ENCODE measurements around the gene PRKCE.

The PRKCE gene

DNA sequence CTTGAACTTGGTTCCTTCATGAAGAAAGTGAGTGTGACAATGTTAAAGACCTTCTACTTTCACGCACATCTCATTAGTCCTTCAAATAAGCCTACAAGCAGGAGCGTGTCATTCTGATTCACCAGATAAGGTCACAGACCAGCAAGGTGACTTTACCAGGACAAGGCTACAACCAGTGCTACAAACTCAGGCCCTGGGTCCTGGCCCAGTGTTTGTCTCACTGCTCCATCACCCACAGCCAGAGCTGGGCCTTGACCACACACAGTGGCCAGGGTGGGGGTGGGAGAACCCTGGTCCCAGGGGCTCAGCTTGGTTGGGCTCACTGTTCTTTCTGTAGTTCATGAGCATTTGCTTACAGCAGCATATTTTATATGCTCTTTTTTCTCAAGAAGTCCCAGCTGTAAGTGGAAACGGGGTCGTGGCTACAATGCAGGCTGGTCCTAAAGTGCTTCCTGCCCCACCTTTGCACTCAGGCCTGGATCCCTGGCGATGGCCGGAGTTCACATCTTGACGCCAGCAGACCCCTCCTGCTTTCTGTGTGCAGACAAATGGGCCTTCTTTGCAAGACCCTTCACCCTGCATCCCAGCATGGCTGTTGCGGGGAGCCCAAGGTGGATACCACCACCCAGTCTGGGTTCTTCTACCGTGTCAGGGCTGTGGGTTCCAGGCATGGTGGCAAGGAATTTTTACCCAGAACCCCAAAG, 492.1 kb downstream of the PRKCE start:
- Histone ChIP-seq H3K36me3 (ENCODE audit: control insufficient read depth, insufficient read depth, low read length) (no peaks in the 10 kb centered on the region), H3K4me3 (ENCODE audit: low read length) (no peak overlapping the region), H3K9ac (ENCODE audit: low read length) (no peak overlapping the region)

DNA sequence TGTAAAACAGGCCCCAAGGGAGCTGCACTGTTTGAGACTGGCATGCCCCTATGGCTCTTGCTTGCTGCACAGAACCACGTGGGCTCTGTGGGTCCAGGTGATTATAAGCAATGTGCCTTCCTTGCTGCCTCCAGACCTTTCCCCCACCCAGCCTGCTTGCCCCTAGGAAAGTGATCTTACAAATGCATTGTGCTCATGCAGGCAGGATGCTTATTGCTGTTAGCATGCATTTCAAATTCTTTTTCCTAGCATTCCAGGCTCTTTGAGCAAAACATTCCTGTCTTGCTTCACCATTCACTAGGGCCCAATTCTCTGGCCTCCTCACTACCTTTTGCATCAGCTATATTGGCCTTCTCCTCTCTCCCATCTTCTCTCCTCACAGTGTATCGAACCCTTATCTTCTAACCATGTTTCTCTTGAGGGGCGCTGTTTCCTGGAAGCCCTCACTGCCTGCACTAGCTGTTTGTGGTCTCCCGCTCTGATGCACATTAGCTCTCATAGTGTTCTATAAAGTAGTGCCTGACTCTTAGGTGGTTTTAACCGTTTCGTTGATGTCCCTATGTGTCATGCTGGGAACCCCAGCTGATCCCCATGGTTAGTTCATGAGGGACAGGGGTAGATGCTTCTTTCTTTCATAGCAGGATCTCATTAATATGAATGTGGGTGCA, 492.8 kb downstream of the PRKCE start:
- H3K27me3 ChIP-seq (ENCODE audit: control insufficient read depth, insufficient read depth, low read length): no peaks in the 10 kb centered on the region
- H3K9ac ChIP-seq (ENCODE audit: low read length): no peak overlapping the region
- H3K9me3 ChIP-seq (ENCODE audit: control insufficient read depth, low read length): no peaks in the 10 kb centered on the region
- no peaks in the 10 kb centered on the region for H3K36me3 ChIP-seq (ENCODE audit: control insufficient read depth, insufficient read depth, low read length)
- peaks cover 19% of the 10 kb centered on the region for H3K4me1 ChIP-seq (ENCODE audit: control insufficient read depth, insufficient read depth, low read length)
- H3K4me3 ChIP-seq (ENCODE audit: low read length): no peak overlapping the region

More for the DNA sequence above, 492.1 kb downstream of the PRKCE start:
- Histone ChIP-seq H3K27me3 (ENCODE audit: control insufficient read depth, insufficient read depth, low read length) (no peaks in the 10 kb centered on the region), H3K4me1 (ENCODE audit: control insufficient read depth, insufficient read depth, low read length) (peaks cover 19% of the 10 kb centered on the region), H3K9me3 (ENCODE audit: control insufficient read depth, low read length) (no peaks in the 10 kb centered on the region)

GRCh38 chr2:46145017-46145416, 493.5 kb downstream of the PRKCE start:
- Histone ChIP-seq H3K4me1 (ENCODE audit: control insufficient read depth, insufficient read depth, low read length) (peaks cover 19% of the 10 kb centered on the region), H3K27me3 (ENCODE audit: control insufficient read depth, insufficient read depth, low read length) (no peaks in the 10 kb centered on the region), H3K36me3 (ENCODE audit: control insufficient read depth, insufficient read depth, low read length) (no peaks in the 10 kb centered on the region), H3K4me3 (ENCODE audit: low read length) (no peak overlapping the region), H3K9ac (ENCODE audit: low read length) (no peak overlapping the region), H3K9me3 (ENCODE audit: control insufficient read depth, low read length) (no peaks in the 10 kb centered on the region)

- H3K4me3 ChIP-seq (ENCODE audit: low read length): no peak overlapping the region
- H3K27me3 ChIP-seq (ENCODE audit: control insufficient read depth, insufficient read depth, low read length): no peaks in the 10 kb centered on the region
- no peaks in the 10 kb centered on the region for H3K36me3 ChIP-seq (ENCODE audit: control insufficient read depth, insufficient read depth, low read length)
- H3K4me1 ChIP-seq (ENCODE audit: control insufficient read depth, insufficient read depth, low read length): peaks cover 19% of the 10 kb centered on the region
- no peak overlapping the region for H3K9ac ChIP-seq (ENCODE audit: low read length)
- no peaks in the 10 kb centered on the region for H3K9me3 ChIP-seq (ENCODE audit: control insufficient read depth, low read length)
Measured at GRCh38 chr2:46145840-46146239, 494.4 kb downstream of the PRKCE start.

- no peak overlapping the region for H3K4me3 ChIP-seq (ENCODE audit: low read length)
- H3K36me3 ChIP-seq (ENCODE audit: control insufficient read depth, insufficient read depth, low read length): no peaks in the 10 kb centered on the region
- peaks cover 16% of the 10 kb centered on the region for H3K4me1 ChIP-seq (ENCODE audit: control insufficient read depth, insufficient read depth, low read length)
- H3K9ac ChIP-seq (ENCODE audit: low read length): no peak overlapping the region
- no peaks in the 10 kb centered on the region for H3K9me3 ChIP-seq (ENCODE audit: control insufficient read depth, low read length)
- H3K27me3 ChIP-seq (ENCODE audit: control insufficient read depth, insufficient read depth, low read length): no peaks in the 10 kb centered on the region
Measured at GRCh38 chr2:46146866-46147502, 495.5 kb downstream of the PRKCE start.

GRCh38 chr2:46147626-46148368, 496.3 kb downstream of the PRKCE start:
- no peaks in the 10 kb centered on the region for H3K9me3 ChIP-seq (ENCODE audit: control insufficient read depth, low read length)
- no peak overlapping the region for H3K9ac ChIP-seq (ENCODE audit: low read length)
- H3K27me3 ChIP-seq (ENCODE audit: control insufficient read depth, insufficient read depth, low read length): no peaks in the 10 kb centered on the region
- H3K36me3 ChIP-seq (ENCODE audit: control insufficient read depth, insufficient read depth, low read length): no peaks in the 10 kb centered on the region
- H3K4me3 ChIP-seq (ENCODE audit: low read length): no peak overlapping the region
- peaks cover 8% of the 10 kb centered on the region for H3K4me1 ChIP-seq (ENCODE audit: control insufficient read depth, insufficient read depth, low read length)

DNA sequence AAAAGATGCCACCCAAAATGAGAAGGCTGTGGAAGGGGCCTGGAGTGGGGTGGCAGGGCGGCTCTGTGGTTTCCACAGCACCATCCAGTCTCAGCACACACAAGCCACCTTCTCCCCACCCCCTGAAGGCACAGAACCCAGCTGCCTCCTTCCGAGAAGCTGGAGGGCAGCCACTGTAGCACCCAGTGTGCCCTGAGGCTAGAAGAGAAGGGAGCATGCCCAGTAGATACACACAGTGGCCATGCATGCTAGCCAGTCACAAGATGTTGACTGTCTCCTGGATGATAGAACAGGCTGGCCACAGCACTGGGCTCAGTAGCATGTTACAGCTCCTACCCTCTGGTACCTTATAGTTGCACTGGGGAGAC, 496.9 kb downstream of the PRKCE start:
- Histone ChIP-seq H3K27me3 (ENCODE audit: control insufficient read depth, insufficient read depth, low read length) (no peaks in the 10 kb centered on the region), H3K4me1 (ENCODE audit: control insufficient read depth, insufficient read depth, low read length) (peaks cover 2% of the 10 kb centered on the region), H3K4me3 (ENCODE audit: low read length) (no peak overlapping the region), H3K36me3 (ENCODE audit: control insufficient read depth, insufficient read depth, low read length) (no peaks in the 10 kb centered on the region), H3K9me3 (ENCODE audit: control insufficient read depth, low read length) (no peaks in the 10 kb centered on the region), H3K9ac (ENCODE audit: low read length) (no peak overlapping the region)

DNA sequence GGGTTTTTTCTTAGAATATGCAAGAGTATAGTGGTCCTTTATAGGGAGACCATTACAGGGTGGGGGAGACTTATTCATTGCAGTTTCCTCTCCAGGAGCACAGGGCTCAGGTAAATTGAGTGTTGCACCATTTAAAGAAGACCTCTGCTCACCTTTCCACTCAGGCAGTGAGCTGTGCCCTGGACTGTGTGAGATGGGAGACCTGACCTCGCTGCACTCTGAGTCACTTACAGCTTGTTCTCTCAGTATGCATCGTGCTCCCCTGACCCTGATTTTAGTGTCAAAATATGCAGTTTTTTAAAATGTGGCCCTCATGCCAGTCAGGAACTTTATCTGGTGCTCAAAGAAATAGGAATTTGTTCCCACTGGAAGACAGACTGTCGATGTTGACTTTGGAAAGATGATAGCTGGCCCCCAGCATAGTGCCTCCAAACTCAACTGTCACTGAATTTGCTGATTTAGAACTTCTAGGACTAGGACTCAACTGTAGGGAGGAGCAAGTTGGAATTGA, 499.0 kb downstream of the PRKCE start:
- Histone ChIP-seq H3K4me1 (ENCODE audit: control insufficient read depth, insufficient read depth, low read length) (no peaks in the 10 kb centered on the region), H3K36me3 (ENCODE audit: control insufficient read depth, insufficient read depth, low read length) (no peaks in the 10 kb centered on the region), H3K27me3 (ENCODE audit: control insufficient read depth, insufficient read depth, low read length) (no peaks in the 10 kb centered on the region), H3K4me3 (ENCODE audit: low read length) (no peak overlapping the region), H3K9ac (ENCODE audit: low read length) (no peak overlapping the region), H3K9me3 (ENCODE audit: control insufficient read depth, low read length) (no peaks in the 10 kb centered on the region)

DNA sequence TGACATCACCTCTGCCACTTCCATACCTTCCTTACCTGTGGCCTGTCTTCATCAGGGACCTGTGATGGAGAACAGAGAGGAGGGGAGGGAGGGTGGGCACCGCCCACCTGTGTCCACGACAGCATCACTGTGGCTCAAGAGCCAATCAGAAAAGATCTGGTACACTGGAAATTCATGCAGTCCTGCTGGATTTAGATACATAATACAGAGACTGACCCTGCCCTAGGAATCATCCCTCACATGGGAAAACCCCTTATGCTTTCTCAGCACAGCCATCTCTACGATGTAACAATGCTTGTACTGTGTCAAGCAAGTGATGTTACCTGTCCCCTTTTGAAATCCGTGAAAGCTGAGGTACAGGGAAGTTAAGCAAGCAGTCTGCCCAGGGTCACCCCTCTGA, 500.1 kb downstream of the PRKCE start:
- Histone ChIP-seq H3K36me3 (ENCODE audit: control insufficient read depth, insufficient read depth, low read length) (no peaks in the 10 kb centered on the region), H3K9me3 (ENCODE audit: control insufficient read depth, low read length) (no peaks in the 10 kb centered on the region), H3K4me1 (ENCODE audit: control insufficient read depth, insufficient read depth, low read length) (no peaks in the 10 kb centered on the region), H3K4me3 (ENCODE audit: low read length) (no peak overlapping the region), H3K27me3 (ENCODE audit: control insufficient read depth, insufficient read depth, low read length) (no peaks in the 10 kb centered on the region), H3K9ac (ENCODE audit: low read length) (no peak overlapping the region)

GRCh38 chr2:46153996-46154753, 502.7 kb downstream of the PRKCE start:
- no peaks in the 10 kb centered on the region for H3K9me3 ChIP-seq (ENCODE audit: control insufficient read depth, low read length)
- peaks cover 3% of the 10 kb centered on the region for H3K4me1 ChIP-seq (ENCODE audit: control insufficient read depth, insufficient read depth, low read length)
- H3K36me3 ChIP-seq (ENCODE audit: control insufficient read depth, insufficient read depth, low read length): no peaks in the 10 kb centered on the region
- H3K27me3 ChIP-seq (ENCODE audit: control insufficient read depth, insufficient read depth, low read length): no peaks in the 10 kb centered on the region
- H3K4me3 ChIP-seq (ENCODE audit: low read length): no peak overlapping the region
- no peak overlapping the region for H3K9ac ChIP-seq (ENCODE audit: low read length)

DNA sequence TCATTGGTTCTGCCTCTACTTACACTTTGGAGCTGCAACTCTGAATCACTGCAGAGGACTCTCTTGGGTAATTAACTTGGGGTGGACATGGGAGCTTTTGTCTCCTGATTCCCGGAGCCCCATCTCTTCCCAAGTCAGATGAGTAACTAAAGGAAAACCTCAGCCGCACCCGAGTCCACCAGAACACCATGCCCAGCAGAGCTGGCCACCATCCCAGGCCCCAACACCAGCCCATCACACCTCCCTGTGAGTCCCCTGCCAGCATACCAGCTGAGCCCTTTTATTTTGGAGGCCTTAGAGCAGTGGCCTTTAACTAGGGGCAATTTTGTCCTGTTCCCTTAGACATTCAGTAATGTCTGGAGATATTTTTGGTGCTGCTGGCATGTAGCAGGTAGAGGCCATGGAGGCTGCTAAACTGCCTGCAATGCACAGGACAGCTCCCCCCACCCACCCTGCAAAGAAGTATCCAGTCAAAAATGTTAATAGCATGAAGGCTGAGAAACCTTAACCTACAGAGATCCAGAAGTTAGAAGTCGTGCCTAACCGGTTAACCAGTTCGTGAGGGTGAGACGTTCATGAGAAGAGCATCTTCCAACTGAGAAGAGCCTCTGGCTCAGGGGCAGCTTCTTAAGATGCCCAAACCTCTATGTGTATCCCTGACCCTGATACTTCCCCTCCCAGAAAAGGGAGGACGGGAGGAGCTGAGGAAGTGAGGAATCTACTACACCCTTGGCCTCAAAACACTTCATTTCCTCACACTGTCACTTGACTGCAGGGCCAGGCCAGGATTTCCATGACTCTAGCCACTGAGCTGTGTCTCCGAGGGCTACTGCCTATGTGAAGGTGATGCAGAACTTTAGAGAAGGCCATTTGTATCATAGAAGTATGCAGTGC, 505.8 kb downstream of the PRKCE start:
- no peaks in the 10 kb centered on the region for H3K36me3 ChIP-seq (ENCODE audit: control insufficient read depth, insufficient read depth, low read length)
- peaks cover 5% of the 10 kb centered on the region for H3K4me1 ChIP-seq (ENCODE audit: control insufficient read depth, insufficient read depth, low read length)
- H3K9me3 ChIP-seq (ENCODE audit: control insufficient read depth, low read length): no peaks in the 10 kb centered on the region

More for the DNA sequence above, 505.8 kb downstream of the PRKCE start:
- Histone ChIP-seq H3K9ac (ENCODE audit: low read length) (no peak overlapping the region), H3K27me3 (ENCODE audit: control insufficient read depth, insufficient read depth, low read length) (no peaks in the 10 kb centered on the region), H3K4me3 (ENCODE audit: low read length) (no peak overlapping the region)
